ENCODE data around the gene SPATC1L.

SPATC1L gene

DNA sequence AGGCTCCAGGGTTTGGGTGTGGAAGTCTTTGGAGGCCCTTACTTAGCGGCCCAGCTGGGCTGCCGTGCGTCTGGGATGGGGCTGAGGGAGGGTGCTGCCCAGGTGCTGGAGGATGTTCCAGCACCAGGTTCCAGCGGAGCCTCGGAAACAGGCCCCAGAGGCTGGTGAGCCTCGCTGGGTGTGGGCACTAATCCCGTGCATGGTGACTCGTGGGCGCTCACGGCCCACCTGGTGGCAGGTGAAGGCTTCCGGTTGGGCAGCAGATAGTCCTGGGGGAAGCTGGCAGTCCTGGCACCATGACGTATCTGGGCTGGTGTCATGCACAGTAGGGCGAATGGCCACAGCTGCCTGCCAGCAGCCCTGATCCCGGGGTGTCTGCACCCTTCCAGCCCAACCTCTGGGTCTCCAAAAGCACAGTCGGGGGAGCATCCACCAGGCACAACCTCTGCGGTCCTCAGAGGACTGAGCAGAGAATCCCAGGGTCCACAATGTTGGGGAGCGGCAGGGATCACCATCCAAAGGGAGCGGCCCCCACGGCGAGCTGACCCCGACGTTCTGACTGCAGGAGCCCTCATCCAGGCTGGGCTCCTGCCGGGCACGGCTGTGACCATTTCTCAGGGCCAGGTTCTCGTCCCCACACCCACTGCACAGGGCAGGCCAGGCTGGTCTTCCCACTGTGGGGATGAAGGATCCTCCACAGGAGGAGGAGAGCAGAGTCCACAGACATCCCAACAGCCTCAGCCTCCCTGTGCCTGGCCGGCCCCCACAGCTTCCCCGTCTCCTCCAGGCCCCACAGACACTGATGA is 54.2 kb downstream of the SPATC1L start:
- no peak for TF ChIP-seq SIN3A (IDR thresholded peaks at IDR 0.05; ENCODE audit: borderline replicate concordance, insufficient read depth, low read length)

DNA sequence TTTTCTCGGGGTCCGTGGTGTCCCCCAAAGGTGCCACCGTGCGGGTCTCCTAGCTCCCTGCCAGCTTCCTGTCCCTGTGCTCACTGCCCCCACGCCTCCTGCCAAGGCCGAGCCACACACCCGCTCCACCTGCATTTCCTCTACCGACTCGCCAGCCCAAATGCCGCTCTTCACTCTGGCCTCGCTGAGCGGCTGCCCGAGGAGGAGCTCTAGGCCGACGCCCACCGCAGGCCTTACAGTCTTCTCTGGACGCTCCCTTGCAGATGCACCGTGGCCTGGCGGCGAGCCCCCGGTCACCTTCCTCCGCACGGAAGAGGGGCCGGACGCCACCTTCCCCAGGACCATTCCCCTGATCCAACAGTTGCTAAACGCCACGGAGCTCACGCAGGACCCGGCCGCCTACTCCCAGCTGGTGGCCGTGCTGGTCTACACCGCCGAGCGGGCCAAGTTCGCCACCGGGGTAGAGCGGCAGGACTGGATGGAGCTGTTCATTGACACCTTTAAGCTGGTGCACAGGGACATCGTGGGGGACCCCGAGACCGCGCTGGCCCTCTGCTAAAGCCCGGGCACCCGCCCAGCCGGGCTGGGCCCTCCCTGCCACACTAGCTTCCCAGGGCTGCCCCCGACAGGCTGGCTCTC is 55.2 kb downstream of the SPATC1L start:
- no peak for TF ChIP-seq SIN3A (IDR thresholded peaks at IDR 0.05; ENCODE audit: borderline replicate concordance, insufficient read depth, low read length)
- no peak for TF ChIP-seq POLR2AphosphoS5 (IDR thresholded peaks at IDR 0.05; ENCODE audit: low read depth, low read length)
- TF ChIP-seq, protein P1, sequence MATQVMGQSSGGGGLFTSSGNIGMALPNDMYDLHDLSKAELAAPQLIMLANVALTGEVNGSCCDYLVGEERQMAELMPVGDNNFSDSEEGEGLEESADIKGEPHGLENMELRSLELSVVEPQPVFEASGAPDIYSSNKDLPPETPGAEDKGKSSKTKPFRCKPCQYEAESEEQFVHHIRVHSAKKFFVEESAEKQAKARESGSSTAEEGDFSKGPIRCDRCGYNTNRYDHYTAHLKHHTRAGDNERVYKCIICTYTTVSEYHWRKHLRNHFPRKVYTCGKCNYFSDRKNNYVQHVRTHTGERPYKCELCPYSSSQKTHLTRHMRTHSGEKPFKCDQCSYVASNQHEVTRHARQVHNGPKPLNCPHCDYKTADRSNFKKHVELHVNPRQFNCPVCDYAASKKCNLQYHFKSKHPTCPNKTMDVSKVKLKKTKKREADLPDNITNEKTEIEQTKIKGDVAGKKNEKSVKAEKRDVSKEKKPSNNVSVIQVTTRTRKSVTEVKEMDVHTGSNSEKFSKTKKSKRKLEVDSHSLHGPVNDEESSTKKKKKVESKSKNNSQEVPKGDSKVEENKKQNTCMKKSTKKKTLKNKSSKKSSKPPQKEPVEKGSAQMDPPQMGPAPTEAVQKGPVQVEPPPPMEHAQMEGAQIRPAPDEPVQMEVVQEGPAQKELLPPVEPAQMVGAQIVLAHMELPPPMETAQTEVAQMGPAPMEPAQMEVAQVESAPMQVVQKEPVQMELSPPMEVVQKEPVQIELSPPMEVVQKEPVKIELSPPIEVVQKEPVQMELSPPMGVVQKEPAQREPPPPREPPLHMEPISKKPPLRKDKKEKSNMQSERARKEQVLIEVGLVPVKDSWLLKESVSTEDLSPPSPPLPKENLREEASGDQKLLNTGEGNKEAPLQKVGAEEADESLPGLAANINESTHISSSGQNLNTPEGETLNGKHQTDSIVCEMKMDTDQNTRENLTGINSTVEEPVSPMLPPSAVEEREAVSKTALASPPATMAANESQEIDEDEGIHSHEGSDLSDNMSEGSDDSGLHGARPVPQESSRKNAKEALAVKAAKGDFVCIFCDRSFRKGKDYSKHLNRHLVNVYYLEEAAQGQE (IDR thresholded peaks at IDR 0.05; ENCODE audit: insufficient read depth in 1 of 2, low read depth in 2 of 2, low read length in 2 of 2), result no peak
- no peak for TF ChIP-seq FOXP2 (optimal IDR thresholded peaks at IDR 0.05; ENCODE audit: borderline replicate concordance, extremely low read depth, extremely low read length, insufficient read depth)
- TF ChIP-seq TAF1 (IDR thresholded peaks at IDR 0.05; ENCODE audit: borderline replicate concordance, insufficient read depth, low read length), result no peak

DNA sequence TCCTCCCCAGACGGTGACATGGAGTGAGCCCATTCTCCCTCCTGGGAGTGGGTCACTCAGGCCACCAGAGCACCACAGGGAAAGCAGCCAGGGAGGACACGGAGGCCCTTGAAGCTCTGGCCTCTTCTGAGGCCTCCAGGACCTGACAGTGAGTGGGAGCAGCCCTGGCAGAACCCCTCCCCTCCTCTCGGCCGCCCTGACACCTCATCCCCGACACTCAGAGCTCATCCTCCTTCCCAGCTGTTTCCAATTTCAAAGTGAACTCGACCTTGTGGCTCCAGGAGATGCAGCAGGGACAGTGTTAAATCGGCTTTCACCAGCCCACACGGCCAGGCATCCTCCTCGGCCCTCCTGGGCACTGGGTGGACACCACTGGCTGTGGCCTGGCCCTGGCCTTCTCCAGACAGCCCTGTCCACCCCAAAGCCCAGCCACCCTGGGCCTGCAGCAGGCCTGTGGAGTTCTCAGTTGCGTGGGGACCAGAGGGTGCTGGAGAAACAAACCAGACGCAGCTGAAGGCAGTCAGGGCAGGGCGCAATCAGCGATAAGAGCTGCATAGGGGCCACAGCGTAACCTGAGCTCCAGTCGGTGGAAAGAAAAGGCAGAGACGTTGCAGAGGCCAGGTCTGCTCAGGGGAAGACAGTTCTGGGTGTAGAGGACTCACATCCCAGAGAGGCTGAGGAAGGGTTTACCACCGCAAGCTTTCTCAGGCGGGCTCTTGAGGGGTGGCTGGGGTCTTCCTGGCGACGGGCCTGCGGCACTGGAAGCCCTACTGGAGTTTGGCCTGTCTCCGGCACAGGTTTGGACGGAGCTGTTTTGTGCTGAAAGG is 55.9 kb downstream of the SPATC1L start:
- no peak for TF ChIP-seq POLR2AphosphoS5 (IDR thresholded peaks at IDR 0.05; ENCODE audit: low read depth, low read length)
- no peak for TF ChIP-seq SIN3A (IDR thresholded peaks at IDR 0.05; ENCODE audit: borderline replicate concordance, insufficient read depth, low read length)
- TF ChIP-seq, protein P1 (IDR thresholded peaks at IDR 0.05; ENCODE audit: insufficient read depth in 1 of 2, low read depth in 2 of 2, low read length in 2 of 2), result no peak
- TF ChIP-seq FOXP2 (optimal IDR thresholded peaks at IDR 0.05; ENCODE audit: borderline replicate concordance, extremely low read depth, extremely low read length, insufficient read depth), result no peak
- no peak for TF ChIP-seq TAF1 (IDR thresholded peaks at IDR 0.05; ENCODE audit: borderline replicate concordance, insufficient read depth, low read length)

DNA sequence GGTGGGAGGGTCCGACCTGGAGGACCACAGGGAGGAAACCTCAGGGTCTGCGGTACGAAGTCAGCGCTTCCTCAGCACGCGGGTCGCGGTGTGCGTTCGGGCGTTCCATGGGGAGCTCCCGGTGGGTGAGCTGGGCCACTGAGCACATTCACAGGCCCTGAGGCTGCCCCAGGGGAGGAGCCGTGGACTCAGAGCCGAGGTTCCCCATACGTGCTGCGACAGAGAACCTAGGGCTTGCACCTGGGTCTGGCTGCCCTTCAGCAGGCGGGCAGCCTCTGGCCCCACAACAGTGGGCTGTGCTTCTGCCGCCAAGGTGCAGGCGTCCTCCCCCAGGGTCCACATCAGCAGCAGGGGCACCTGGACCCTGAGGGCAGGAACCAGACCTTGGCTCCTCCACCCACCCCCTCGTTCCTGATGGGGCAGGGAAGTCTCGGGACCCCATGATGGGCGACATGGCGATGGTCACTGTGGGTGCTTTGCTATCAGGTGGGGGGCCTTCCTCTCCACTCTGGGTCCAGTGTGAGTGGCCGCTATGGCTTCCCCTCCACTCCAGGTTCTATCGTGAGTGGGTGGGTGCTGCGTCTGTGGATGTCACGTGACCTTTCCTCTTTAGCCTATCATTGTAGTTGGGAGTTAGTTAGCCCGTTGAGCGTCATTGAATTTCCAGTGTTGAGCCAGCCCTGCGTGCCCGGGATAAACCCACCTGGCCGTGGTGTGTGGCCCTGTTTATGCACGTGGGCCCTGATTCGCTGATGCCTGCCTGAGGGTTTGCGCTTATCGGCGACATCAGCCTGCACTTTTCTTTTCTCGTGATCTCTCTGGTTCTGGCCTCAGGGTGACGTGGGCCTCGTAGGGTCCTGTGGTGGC is 56.8 kb downstream of the SPATC1L start:
- TF ChIP-seq POLR2AphosphoS5 (IDR thresholded peaks at IDR 0.05; ENCODE audit: low read depth, low read length) (no peak), FOXP2 (optimal IDR thresholded peaks at IDR 0.05; ENCODE audit: borderline replicate concordance, extremely low read depth, extremely low read length, insufficient read depth) (no peak)

DNA sequence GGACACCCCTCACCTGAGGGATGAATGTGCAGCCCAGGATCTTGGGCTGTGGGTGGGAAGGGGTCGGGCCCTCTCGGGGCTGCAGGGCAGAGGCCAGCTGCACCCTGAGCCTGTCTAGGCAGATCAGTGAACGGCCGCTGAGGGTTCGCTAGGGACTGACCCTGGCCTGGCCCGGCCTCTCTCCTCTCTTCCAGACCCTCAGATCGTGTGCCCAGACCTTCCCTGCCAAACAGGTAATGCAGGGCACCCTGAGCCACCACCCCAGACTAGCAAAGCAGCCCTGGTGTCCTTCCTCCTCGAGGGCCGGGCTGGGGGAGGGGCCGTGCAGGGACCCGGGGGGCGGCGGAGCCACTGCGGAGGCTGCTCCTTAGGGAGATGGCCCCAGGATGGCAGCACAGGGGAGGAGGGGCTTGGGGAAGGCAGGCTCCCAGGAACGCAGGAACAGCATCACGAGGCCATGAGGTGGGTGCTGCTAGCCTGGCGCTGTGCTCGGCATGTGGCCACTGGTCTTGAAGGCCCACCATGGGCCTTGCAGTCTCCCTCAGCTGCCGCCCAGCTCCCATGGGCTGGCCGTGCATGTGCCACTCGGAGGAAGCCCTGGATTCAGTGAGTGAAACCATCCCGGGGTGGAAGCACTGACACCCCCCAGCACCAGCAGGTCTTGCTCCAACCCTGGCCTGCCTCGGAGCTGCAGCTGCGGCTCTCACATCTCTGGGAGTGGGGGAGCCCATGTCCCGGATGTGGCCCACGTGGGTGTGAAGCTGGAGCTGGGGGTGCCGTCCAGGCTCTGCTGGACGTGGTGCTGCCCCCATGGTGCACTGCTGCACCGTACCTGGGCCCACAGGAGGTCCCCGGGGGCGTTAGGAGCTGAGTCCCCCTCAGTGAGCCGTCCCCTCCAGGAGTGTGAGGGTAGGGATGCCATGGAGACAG is 57.7 kb downstream of the SPATC1L start:
- no peak for TF ChIP-seq POLR2AphosphoS5 (IDR thresholded peaks at IDR 0.05; ENCODE audit: low read depth, low read length)
- TF ChIP-seq FOXP2 (optimal IDR thresholded peaks at IDR 0.05; ENCODE audit: borderline replicate concordance, extremely low read depth, extremely low read length, insufficient read depth), result no peak
- TF ChIP-seq TAF1 (IDR thresholded peaks at IDR 0.05; ENCODE audit: borderline replicate concordance, insufficient read depth, low read length), result no peak
- no peak for TF ChIP-seq SIN3A (IDR thresholded peaks at IDR 0.05; ENCODE audit: borderline replicate concordance, insufficient read depth, low read length)
- TF ChIP-seq, protein P1 (IDR thresholded peaks at IDR 0.05; ENCODE audit: insufficient read depth in 1 of 2, low read depth in 2 of 2, low read length in 2 of 2), result no peak
